Upper lobe of left lung (tissue), 6 donors: ENCODE measurements around the gene UTP15. TPM values are rescaled to one million over a fixed set of nuclear protein-coding genes. Genes with fewer than 3 reads are reported as not detected.
A peak's percentile ranks its signal among the peaks of the same experiment; 100 is the strongest.

Source experiments
- ATAC-seq, 2 donors: fragments of 200-7000 bp; cut with Tn5 transposase; one replicate each; pipeline ENCODE4 v1.9.1; 2022; ENCODE audit warnings: mild to moderate bottlenecking in 2 of 2, moderate library complexity in 2 of 2; ENCODE audit not compliant: low FRiP score in 2 of 2
- DNase-seq, 2 donors: peaks; one replicate each; pipeline ENCODE4 v3.0.0-alpha.2; 2019 to 2020
- H3K27ac ChIP-seq, 4 donors: fragments of 200-600 bp; sonication (generic); one replicate each; pipeline ENCODE4 v1.5.1; 2016 to 2019
- H3K27me3 ChIP-seq, 4 donors: fragments of 200-600 bp; sonication (generic); one replicate each; pipeline ENCODE4 v1.5.1; 2017 to 2019
- H3K36me3 ChIP-seq, 4 donors: fragments of 200-600 bp; sonication (generic); one replicate each; pipeline ENCODE4 v1.5.1; 2016 to 2019
- H3K4me1 ChIP-seq, 4 donors: fragments of 200-600 bp; sonication (generic); one replicate each; pipeline ENCODE4 v1.5.1; 2018 to 2019
- H3K4me3 ChIP-seq, 4 donors: fragments of 200-600 bp; sonication (generic); one replicate each; pipeline ENCODE4 v1.5.1; 2017 to 2019; ENCODE audit warnings: mild to moderate bottlenecking in 2 of 4, moderate library complexity in 1 of 4
- H3K9me3 ChIP-seq, 4 donors: fragments of 200-600 bp; sonication (generic); one replicate each; pipeline ENCODE4 v1.5.1; 2018 to 2019
- EP300 ChIP-seq, 4 donors: sonication (generic); formaldehyde crosslinking; IDR thresholded peaks; one replicate each; pipeline ENCODE4 v1.5.1; 2017; ENCODE audit warnings: antibody characterized with exemption in 4 of 4, control low read depth in 2 of 4
- POLR2A ChIP-seq, 4 donors: fragments of 450-650 bp; IDR thresholded peaks; one replicate each; pipeline ENCODE4 v1.5.1; 2016 to 2017; ENCODE audit warnings: antibody characterized with exemption in 4 of 4, mild to moderate bottlenecking in 2 of 4
- POLR2AphosphoS5 ChIP-seq, 2 donors: sonication (generic); formaldehyde crosslinking; IDR thresholded peaks; one replicate each; pipeline ENCODE4 v1.5.1; 2017; ENCODE audit warnings: antibody characterized with exemption in 2 of 2
- WGBS, 2 donors: methylation state at CpG; one replicate each; pipeline ENCODE4 v1.1.5; 2017 to 2018; 5-methylcytosine and 5-hydroxymethylcytosine counted together
- total RNA-seq, 6 donors: library from RNA; depleted of rRNA in 4 of 6; stranded (reverse); fragments of >200 nt in 4 of 6; gene quantifications; one replicate each; pipeline versions ENCODE4 v1.1.0 to v1.2.1, GENCODE V29; 2016 to 2021
- TF ChIP-seq, protein P1 (sequence below), 6 experiments: fragments of 450-650 bp in 4 of 6; fragments of 200-600 bp in 2 of 6; sonication (generic) in 2 of 6; IDR thresholded peaks; one replicate each; pipeline ENCODE4 v1.5.1; 2016 to 2019; ENCODE audit warnings: antibody characterized with exemption in 6 of 6
- donor health status: DM: no; HTN: no; CAD: no; lungs with moderate emphysema.
- donor health status: DM: no; HTN: yes; CAD: no; lungs with severe emphysema.

UTP15 gene, protein sequence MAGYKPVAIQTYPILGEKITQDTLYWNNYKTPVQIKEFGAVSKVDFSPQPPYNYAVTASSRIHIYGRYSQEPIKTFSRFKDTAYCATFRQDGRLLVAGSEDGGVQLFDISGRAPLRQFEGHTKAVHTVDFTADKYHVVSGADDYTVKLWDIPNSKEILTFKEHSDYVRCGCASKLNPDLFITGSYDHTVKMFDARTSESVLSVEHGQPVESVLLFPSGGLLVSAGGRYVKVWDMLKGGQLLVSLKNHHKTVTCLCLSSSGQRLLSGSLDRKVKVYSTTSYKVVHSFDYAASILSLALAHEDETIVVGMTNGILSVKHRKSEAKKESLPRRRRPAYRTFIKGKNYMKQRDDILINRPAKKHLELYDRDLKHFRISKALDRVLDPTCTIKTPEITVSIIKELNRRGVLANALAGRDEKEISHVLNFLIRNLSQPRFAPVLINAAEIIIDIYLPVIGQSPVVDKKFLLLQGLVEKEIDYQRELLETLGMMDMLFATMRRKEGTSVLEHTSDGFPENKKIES
- total RNA-seq: 10 to 100 TPM in 5 of 6 donors, 1 to 10 TPM in 1; 8.8 to 28.6 (median 16.5) TPM

DNA sequence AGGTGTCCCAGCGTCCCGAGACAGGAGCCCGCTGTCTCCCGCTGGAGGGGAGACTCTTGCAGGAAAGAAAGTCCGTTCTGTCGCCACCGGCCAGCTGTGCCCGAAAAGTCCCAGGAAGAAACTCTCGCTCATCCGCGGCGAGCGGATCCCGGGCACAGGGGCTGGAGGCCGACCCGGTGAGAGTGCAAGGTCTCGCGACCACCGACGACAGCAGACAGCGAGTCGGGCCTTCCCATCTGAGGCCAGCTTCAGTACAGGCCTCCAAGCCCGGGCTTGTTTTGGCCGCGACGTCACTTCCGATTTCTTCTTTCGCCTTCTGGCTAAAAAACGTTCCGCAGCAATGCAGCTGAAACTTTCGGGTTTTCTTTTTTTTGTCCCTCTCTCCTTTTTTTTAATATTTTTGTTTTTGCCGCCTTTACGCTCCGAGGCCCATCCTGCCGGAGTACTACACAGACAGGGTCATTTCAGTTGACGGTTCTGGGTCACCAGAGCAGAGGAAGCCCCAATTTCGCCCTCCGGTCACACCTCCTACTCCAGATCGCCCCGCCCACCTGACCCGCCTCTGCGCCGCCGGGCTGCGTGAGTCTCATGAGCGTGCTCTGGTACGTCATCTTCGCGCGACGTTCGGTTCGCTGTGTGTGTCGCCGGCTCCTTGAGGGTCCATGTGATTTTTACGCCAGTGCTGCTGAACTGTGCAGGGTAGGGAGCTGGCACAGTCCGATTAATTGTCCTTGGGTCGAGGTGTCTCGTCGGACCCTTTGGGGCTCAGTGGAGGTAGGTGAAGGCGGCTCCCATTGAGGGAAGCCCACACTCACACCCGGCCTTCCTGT is at the start of gene UTP15, which contains the start of gene ANKRA2:
UTP15 (plus strand) TSS at position 605 of the 830 bp plus-strand sequence. CDS start 1,602 bp downstream, outside the sequence.
ANKRA2 (minus strand) TSS at position 501 of the 830 bp plus-strand sequence. CDS start 2,758 bp downstream, outside the sequence.
- ATAC-seq (peak; percentile 99 to 100), DNase-seq (peak; percentile 99)
- peak within 1 kb of the TSS; percentile 60 to 71 (median 66) for H3K4me3 ChIP-seq
- WGBS, 2 donors: 0% methylated on average over 34 to 62 of the region's 62 CpGs
- H3K4me1 ChIP-seq: peaks cover 24 to 35% (median 28%) of the 10 kb centered on the region in 4 donors
- H3K27me3 ChIP-seq: no peaks in the 10 kb centered on the region
- no peaks in the 10 kb centered on the region for H3K9me3 ChIP-seq
- peak within 1 kb of the TSS; percentile 93 to 97 (median 94) for H3K27ac ChIP-seq
- TF ChIP-seq EP300 (IDR thresholded peaks at IDR 0.05) (peak in 1 of 4 donors; percentile 43), POLR2A (IDR thresholded peaks at IDR 0.05) (peak in 3 of 4 donors; percentile 48 to 73 (median 57)), POLR2AphosphoS5 (IDR thresholded peaks at IDR 0.05) (peak; percentile 85 to 90)
- TF ChIP-seq, protein P1, sequence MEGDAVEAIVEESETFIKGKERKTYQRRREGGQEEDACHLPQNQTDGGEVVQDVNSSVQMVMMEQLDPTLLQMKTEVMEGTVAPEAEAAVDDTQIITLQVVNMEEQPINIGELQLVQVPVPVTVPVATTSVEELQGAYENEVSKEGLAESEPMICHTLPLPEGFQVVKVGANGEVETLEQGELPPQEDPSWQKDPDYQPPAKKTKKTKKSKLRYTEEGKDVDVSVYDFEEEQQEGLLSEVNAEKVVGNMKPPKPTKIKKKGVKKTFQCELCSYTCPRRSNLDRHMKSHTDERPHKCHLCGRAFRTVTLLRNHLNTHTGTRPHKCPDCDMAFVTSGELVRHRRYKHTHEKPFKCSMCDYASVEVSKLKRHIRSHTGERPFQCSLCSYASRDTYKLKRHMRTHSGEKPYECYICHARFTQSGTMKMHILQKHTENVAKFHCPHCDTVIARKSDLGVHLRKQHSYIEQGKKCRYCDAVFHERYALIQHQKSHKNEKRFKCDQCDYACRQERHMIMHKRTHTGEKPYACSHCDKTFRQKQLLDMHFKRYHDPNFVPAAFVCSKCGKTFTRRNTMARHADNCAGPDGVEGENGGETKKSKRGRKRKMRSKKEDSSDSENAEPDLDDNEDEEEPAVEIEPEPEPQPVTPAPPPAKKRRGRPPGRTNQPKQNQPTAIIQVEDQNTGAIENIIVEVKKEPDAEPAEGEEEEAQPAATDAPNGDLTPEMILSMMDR (IDR thresholded peaks at IDR 0.05): peak in 1 of 6 experiments; percentile 4
- peaks cover 0 to 45% (median 14%) of the 10 kb centered on the region in 4 donors for H3K36me3 ChIP-seq

- no peaks in the 10 kb centered on the region for H3K27me3 ChIP-seq
- H3K36me3 ChIP-seq: no peaks in the 10 kb centered on the region
- peaks cover 0 to 21% (median 14%) of the 10 kb centered on the region in 4 donors for H3K4me1 ChIP-seq
- DNase-seq (peak in 1 of 2 donors; percentile 69), ATAC-seq (peak; percentile 85 to 94)
- WGBS, 2 donors: 22 to 27% methylated on average over 11 to 16 of the region's 16 CpGs
- H3K4me3 ChIP-seq: no peak overlapping the region
- H3K27ac ChIP-seq: no peak overlapping the region
- TF ChIP-seq POLR2A (IDR thresholded peaks at IDR 0.05) (no peak), POLR2AphosphoS5 (IDR thresholded peaks at IDR 0.05) (peak in 1 of 2 donors; percentile 13), EP300 (IDR thresholded peaks at IDR 0.05) (no peak)
- TF ChIP-seq, protein P1 (IDR thresholded peaks at IDR 0.05): peak; percentile 56 to 86 (median 71)
- no peaks in the 10 kb centered on the region for H3K9me3 ChIP-seq
Measured at GRCh38 chr5:73519531-73520283, 45.8 kb upstream of the UTP15 start.

GRCh38 chr5:73522989-73523388 is 42.6 kb upstream of the UTP15 start:
- Histone ChIP-seq H3K9me3 (no peaks in the 10 kb centered on the region), H3K4me1 (peaks cover 0 to 7% (median 2%) of the 10 kb centered on the region in 4 donors), H3K27ac (no peak overlapping the region), H3K4me3 (no peak overlapping the region), H3K27me3 (no peaks in the 10 kb centered on the region), H3K36me3 (no peaks in the 10 kb centered on the region)
- TF ChIP-seq, protein P1 (IDR thresholded peaks at IDR 0.05): no peak
- no peak for TF ChIP-seq POLR2AphosphoS5 (IDR thresholded peaks at IDR 0.05)
- TF ChIP-seq POLR2A (IDR thresholded peaks at IDR 0.05): no peak
- no peak for TF ChIP-seq EP300 (IDR thresholded peaks at IDR 0.05)
- ATAC-seq (no peak), DNase-seq (no peak)
- 89 to 91% methylated on average over 7 of the region's 7 CpGs for WGBS, 2 donors

DNA sequence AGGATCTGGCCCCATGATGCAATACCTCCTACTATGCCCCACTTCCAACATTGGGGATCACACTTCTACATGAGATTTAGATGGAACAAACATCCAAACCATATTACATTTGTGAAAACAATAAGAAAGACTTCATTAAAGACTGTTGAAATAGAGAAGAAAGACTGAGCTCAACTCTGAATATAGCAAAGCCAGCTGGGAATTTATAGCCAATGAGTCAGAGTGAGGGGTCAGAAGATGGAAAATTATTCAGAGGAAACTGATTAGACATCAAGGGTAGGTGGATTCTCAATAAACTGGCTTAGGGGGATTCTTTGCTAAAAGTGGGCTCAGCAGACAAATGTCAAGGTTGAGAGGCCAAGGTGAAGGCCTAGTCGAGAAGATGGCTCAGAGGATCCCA is 41.7 kb upstream of the UTP15 start:
- Histone ChIP-seq H3K36me3 (no peaks in the 10 kb centered on the region), H3K9me3 (no peaks in the 10 kb centered on the region), H3K27me3 (no peaks in the 10 kb centered on the region), H3K4me3 (no peak overlapping the region), H3K4me1 (peaks cover 0 to 7% (median 2%) of the 10 kb centered on the region in 4 donors), H3K27ac (no peak overlapping the region)
- 73 to 90% methylated on average over 1 of the region's 1 CpG for WGBS, 2 donors
- DNase-seq (no peak), ATAC-seq (no peak)
- TF ChIP-seq EP300 (IDR thresholded peaks at IDR 0.05) (no peak), POLR2A (IDR thresholded peaks at IDR 0.05) (no peak), POLR2AphosphoS5 (IDR thresholded peaks at IDR 0.05) (no peak)
- TF ChIP-seq, protein P1 (IDR thresholded peaks at IDR 0.05): no peak
